Lung microvascular endothelial cell (primary cell): ENCODE results near the gene HSPB8. TPM values are rescaled to one million over a fixed set of nuclear protein-coding genes. Genes with fewer than 3 reads are reported as not detected.
A peak's percentile ranks its signal among the peaks of the same experiment; 100 is the strongest.
"Not testable (repeated sequence)": the region's sequence is repeated elsewhere in the genome, so short reads cannot be mapped to it uniquely, and the experiment has no call there.

ENCODE experiments used
- DNase-seq, 2 donors: peaks; one replicate each; pipeline versions ENCODE4 v3.0.0 to v3.0.0-alpha.2; 2010; ENCODE audit warnings: low read depth in 2 of 2
- total RNA-seq: library from RNA; depleted of rRNA; stranded (reverse); fragments of >200 nt; gene quantifications from 2 replicates; pipeline ENCODE4 v1.2.1, GENCODE V29; 2014

Gene HSPB8
- total RNA-seq, 1 donor from 2014 or later: 1.4 TPM

DNA sequence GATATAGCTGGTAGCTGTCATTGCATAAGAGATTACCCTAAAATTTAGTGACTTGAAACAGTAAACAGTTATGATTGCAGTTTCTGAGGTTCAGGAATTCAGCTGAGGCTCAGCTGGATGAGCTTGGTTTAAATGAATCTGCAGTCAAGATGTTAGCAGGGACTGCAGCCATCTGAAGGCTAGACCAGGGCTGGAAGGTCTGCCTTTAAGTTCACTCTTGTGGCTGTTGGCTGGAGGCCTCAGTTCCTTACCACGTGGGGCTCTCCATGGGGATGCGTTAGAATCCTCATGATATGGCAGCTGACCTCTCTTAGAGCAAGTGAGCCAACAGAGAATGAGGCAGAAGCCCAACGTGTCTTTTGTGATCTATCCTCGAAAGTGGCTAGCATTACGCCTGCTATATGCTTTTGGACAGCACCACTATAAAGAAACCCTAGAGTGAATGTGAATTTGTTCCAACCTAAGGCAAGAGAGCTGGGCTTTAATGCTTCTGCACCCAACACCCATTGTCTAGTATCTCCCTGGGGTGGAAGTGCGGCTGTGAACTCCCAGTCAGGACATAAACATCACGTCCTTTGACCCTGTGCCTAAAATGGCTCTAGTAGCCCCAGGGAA lies 26.0 kb downstream of the HSPB8 start:
- no peak for DNase-seq

DNA sequence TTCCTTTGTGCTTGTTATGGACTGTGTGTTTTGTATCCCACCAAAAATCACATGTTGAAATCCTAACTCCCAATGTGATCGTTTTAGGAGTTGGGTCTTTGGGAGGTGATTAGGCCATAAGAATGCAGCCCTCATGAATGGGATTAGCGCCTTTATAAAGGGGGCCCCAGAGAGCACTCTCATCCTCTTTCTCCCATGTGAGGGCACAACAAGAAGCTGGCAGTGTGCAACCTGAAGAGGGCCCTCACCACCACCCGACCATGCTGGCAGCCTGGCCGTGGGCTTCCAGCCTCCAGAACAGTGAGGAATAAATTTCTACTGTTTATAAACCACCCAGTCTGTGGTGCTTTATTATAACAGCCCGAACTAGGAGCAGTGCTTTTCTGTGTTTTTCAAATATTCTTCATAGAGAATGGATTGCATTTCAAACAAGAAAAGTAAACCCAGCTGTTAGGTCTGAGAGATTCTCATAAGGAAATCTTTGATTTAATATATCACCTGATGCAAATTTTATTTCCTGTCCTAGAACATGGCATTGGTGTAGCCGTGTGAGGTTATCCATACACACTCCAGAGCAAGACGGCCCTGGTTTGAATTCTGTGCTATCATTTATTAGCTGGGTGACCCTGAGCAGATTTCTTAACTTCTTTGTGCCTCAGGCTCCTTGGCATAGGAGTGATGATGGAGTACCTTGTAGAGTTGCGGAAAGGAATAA lies 27.8 kb downstream of the HSPB8 start:
- DNase-seq: no peak

DNA sequence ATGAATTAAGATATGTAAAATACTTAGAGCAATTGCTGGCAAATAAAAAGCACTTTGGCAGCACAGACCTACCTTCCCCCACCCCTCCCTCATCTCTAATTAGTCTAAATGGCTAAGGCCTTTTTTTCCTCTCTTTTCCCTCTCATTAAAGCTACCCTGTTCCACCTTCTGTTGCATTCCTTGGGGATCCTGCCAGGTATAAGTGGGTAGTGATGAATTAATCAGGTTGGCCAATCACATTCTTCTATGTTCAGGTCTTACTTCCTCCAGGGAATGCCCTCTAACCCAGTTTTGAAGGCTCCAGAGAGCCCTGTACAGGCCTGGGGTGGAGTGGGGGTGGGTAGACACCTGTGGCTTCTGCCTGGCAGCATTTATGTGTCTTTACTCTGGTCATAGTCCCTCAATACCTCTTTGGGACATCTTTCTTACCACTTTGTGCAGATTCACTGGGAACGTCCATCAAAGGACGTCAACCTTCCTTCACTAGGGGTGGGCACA lies 28.4 kb downstream of the HSPB8 start:
- DNase-seq: no peak

DNA sequence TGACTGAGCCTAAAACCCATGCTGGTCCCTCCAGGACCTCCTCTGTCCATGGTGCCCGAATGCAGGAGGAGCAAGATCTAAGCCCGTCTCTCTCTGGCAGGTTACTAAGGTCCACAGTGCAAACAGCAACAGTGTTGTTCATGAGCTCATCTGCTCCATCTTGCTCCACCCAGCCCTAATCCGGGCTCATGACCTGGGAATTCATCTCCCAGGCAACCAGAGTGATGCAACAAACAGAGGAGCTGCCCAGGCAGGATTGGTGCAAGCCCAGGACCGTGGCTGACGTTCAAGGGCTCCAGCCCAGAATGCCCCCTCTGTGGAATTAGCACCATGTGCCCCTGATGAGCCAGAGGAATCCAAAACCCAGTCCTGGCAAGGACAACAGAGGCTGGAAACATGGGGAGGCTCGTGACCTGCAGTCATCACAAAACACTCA lies 29.9 kb downstream of the HSPB8 start:
- peak; percentile 39 to 49 for DNase-seq

DNA sequence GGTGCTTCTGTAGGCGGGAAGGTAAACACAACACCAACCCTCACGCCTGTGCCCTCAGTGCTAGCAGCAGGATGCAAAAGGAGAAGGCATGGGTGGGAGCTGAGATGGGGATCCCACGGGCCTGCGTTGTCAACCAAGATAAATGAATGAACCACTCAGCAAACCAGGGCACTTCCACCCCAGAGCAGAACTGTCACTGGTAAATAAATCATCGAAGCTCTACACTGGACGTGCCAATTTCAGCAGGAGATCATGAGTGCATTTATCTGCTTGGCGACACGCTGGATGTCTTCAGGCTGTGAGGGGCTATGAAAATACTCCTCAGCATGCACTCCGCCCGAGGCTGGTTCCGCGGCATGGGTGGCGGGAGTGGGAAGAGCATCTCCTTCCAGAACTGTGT lies 33.2 kb downstream of the HSPB8 start:
- DNase-seq: no peak

DNA sequence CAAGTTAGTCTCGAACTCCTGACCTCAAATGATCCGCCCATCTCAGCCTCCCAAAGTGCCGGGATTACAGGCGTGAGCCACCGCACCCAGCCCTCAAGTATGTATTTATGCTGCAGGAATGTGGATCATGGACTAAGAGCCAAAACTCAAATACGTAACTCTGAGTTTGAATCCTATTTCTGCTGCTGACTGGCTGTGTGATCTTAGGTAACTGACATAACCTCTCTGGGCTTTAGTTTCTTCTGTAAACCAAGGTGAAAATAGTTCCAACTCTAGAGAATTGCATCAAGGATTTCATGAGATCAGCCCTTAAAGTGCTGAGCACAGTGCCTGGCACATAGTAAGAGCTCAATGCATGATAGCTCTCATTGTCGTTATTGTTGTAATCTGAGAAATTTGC lies 37.4 kb downstream of the HSPB8 start:
- no peak for DNase-seq

DNA sequence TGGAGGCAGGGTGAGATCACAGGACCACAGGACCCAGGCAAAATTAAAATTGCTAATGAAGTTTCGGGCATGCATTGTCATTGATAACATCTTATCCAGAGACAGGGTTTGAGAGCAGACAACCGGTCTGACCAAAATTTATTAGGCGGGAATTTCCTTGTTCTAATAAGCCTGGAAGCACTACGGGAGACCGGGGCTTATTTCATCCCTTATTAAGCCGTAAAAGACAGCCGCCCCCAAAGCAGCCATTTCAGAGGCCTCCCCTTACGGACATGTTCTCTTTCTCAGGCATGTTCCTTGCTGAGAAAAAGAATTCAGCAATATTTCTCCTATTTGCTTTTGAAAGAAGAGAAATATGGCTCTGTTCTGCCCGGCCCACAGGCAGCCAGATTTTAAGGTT lies 40.1 kb downstream of the HSPB8 start:
- DNase-seq: not testable (repeated sequence)

DNA sequence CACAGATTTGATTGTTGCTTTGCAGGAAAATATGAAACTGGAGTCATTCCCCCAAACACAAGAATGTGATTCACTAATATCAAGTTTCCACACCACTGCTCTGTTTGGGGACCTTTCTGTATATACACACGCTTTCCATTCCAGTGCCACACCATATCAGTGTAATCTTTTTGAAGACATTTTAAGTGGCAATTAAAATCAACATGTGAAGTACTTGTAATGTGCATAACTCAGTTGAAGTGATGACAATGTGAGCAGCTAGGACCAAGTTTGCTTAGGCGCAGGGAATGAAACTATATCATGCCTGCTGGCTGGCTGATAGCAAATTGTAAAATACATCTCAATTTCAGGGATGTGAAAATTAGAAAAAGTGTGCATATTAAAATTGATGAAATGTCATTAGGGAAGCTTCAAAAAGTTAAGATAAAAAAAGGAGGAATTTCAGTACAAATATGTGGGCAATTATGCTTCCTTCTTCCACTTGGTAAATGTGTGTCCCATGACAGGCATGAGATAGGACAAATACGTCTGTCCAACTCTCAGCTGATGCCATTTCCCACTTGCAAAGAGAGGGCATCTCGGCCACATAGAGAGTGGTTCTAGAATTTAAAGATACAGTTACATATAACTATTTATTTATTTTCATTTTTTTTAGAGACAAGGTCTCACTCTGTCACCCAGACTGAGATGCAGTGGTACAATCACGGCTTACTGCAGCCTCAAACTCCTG lies 43.7 kb downstream of the HSPB8 start:
- no peak for DNase-seq

DNA sequence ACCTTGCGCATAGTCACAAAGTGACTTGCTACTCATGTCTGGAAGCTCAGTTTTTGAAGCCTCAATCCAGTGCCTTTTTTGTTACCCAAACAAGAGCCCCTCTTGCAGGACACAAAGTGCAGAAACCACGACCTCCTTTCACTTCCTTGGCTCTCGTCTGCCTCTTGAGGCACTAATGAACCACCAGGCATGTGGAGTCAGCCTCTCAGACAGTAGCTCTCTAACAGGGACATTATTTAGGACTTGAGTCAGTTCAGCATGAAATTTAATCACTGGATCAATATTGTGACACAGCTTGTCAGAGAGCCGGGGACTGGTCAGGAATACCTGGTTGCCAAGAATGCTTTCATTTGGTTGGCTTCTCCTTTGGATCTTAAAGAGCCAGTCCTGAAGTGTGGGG lies 46.7 kb downstream of the HSPB8 start:
- DNase-seq: no peak

DNA sequence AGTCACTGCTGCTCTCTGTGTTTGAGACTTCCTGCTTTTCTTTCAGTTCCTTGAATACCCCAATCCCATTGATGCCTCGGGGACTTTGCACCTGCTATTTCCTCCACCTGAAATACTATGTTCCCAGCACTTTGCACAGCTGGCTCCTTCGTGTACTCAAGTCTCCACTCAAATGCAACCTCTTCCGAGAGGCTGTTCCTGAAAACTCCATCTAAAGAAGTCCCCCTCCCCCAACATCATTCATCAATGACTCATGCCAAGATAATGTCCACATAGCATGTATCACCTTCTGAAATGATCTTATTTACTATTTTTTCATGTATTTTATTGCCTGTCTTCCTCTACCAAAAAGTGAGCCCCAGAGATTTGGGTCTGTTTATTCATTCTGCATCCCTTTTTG lies 48.6 kb downstream of the HSPB8 start:
- DNase-seq: no peak

DNA sequence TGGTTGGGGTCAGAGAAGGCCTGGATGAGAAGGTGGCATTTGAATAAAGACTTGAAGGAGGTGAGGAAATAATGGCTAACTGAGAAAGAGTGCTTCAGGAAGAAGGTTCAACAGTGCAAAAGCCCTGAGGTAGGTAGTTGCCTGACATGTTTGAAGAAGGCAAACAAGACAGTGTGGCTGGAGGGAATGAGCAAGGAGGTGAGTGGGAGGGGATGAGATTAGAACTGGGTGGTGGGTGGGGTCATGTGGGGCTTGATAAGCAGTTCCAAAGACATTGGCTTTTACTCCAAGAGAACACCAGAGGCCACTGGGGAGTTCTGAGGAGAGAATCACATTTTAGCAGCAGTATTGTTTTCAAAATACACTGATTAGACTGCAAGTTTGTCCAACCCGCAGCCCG lies 50.5 kb downstream of the HSPB8 start:
- DNase-seq: no peak

DNA sequence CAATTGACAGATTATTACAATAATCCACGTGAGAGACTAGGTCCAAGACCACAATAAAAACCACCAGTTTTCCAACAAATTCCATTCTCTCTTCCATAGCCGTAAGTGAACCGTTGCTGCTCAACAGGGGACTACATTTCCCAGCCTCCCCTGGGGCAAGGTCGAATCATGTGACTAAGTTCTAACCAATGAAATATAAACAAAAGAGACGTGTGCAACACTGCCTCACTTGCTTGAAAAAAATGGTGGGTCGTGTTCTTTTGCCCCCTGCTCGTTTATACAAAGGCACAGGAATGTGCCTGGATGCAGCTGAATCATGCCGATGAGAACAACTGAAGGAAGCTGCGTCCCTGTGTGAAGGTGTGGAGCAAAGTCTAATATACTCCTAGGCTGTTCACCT lies 51.1 kb downstream of the HSPB8 start:
- peak; percentile 68 to 76 for DNase-seq

DNA sequence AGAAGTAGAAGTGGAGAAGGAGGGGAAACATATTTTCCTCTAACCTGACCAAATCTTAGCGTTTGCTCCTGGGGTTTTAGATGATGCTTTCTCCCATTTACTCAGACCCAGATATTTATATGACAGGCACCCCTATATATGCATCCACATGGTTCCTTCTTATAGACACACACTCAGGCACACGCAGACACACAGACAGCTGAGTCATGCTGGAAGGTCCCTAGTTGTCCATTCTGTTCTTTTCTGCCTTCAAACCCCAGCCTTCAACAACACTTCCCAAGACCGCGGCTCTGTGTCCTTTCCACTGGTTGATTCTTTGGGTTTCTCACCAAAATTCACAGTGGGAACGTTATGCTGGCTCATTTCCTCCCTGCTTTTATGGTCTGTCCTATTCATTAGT lies 52.1 kb downstream of the HSPB8 start:
- DNase-seq: no peak

DNA sequence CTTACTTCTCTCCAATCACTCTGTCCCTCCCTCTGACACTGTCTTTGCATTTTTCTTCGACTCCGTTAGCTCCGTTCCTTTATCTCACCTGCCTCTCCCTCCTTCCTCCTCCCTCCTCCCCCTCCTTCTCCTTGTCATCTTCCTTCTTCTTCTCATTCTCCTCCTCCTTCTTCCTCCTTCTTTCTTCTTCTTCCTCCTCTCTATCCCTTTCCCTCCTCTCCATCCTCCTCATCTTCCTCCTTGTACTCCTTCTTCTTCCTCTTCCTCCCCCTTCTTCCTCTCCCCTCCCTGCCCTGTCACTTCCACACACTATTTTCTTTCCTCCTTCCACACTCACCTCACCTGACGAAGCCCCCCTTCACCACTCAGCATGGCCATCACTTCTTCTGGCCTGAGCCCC lies 53.0 kb downstream of the HSPB8 start:
- DNase-seq: no peak

DNA sequence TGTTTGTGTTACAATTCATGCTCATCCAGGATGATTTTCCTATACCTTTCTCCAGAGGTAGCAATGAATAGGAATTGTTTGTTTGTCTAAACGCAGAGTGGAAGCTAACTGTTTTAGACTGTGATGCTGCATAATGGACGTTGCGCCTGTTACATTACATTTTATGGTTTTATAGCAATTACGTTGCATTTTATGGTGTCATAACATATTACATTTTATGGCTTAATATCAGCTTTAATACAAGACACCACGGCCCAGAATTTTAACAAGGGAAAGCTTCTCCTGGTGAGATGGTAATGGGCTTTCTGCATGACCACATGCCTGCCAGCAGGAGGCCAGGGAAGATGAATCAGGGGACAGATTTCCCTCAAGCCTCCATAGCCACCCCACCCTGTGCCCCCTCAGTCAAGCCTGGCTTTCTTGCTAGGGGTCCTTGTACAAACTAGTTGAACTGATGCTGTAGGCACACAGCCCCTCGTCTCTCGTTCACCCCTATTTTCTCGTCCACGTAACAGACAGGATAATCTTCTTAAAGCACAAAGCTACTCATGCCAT lies 56.5 kb downstream of the HSPB8 start:
- DNase-seq: no peak

DNA sequence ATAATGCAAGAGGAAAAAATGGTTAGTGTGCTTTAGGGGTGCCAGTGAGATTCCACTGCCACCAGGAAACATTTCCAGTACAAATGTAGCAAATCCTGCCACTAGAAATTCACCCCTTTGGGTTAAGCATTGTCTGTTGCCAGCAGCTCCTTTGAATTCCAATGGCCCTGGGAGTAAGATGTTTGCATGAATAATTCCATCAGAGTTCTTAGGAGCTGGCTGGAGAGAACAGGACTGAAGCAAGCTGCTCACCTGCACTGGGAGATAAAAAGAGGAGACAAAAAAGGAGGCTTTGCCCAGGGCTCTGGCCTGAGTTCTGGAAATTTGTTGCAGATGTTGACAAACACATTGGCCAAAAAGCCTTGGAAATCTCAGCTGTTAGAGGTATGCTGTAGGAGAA lies 57.6 kb downstream of the HSPB8 start:
- no peak for DNase-seq

DNA sequence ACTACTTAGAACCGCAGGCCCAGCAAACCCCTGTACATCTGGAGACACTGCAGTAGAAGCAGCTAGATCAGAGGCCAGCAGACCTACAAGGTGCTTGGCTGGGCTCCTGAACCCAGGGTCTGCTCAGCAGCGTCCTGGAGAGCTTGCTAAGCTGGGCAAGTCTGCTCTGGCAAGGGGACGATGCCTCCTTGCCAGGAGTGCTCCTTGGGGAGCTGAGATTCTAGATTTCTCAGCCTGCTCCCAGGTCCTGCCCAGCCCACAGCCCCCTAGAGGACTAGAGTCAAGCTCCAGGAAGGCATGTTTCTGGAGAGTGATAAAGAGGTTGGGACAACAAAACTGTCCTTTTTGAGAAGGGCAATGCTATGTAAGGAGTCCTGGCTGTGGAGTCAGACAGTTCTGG lies 60.3 kb downstream of the HSPB8 start:
- no peak for DNase-seq

DNA sequence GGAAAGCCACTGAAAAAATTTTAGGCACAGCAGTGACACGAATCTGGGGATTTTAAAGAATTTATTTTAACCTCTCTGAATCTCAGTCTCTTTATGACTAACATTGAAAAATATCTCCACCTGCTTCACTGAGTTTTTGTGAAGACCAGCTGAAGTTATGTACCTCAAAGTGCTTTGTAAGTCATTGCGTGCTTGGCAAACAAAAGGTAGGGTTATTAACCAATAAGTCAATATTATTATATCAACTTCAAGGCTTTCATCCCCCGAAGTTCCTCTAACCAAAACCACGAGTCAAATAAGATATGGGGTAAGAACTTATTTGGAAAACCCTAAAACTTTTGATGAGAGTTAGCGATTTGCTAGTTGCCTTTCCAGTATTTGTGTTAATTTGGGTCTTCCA lies 62.3 kb downstream of the HSPB8 start:
- no peak for DNase-seq

DNA sequence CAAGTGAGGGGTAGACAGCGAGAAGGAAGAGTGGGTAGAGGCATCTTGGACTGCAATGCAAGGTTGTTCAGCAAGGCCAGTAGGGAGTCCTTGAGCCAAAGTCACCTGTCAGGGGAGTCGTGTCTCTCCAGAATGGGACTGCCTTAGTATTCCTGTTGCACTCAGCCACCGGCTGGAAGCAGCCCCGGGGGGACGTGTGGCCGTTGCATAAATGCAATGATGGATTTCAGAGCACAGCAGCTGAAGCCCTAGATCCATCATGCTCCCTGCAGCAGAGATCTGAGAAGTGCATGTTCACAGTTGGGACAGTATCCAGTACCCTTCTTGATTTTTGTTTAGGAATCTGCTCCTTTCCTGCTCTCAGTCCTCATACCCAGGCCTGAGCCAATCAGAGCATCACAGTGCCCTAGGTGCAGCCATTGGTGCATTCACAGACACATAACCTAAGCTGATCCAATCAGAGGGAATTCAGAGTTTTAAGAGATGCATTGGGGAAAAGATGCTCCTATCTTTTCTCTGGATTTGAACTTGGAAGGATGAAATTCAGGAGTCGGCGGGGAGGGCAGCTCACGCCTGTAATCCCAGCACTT lies 62.9 kb downstream of the HSPB8 start:
- no peak for DNase-seq
